GM19099 (cell line): ENCODE data around the gene APLP1.

Experiments used
- POLR2A ChIP-seq: IDR thresholded peaks from 3 replicates; pipeline ENCODE4 v1.6.1; 2011; ENCODE audit warnings: low read depth; ENCODE audit not compliant: insufficient read length; ENCODE audit errors: extremely low read depth

APLP1 gene

DNA sequence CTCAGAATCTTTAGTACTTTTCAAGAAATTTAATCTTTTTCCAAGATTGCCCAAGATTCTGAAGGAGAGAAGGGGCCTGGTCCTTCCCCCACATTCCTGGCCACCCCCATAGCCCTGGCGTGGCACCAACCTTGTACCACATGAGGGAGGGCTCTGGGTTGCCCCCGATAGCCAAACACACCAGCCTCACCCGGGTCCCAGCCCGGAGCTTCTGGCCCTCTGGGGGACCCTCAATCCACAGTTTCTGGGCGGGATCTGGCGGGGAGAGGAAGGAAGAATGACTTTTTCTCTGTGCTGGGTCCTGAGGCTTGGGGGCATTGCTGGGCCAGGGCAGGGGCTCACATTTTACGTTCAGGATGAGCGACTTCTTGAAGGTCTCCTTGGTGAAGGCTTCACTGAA lies 20.5 kb upstream of the APLP1 start:
- no peak for TF ChIP-seq POLR2A

GRCh38 chr19:35848486-35848885 lies 19.9 kb upstream of the APLP1 start:
- no peak for TF ChIP-seq POLR2A

DNA sequence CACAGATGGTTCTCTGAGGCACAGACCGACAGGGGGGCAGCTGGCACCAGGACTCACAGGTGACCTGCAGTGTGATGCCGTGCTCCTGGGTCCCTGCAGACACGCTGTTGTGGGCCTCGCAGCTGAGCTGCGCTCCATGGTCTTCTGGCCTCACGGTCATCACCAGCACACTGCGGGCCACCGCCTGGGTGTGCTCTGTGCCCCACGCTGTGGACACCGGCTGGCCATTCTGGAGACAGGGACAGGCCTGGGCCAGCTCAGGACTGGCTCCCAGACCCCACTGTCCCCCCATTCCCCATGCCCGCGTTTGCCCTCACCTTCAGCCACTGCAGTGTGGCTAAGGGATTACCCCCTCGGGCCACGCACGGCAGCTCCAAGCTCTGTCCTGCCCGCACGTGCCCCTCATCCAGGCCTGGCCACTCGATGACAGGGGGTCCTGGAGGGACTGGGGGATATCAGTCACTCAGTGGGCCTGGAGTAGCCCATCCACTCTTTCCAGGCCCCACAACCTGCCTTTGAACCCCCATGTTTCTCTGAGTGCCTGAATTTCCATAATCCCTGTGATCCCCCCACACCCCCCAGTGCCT lies 19.4 kb upstream of the APLP1 start:
- no peak for TF ChIP-seq POLR2A

GRCh38 chr19:35851213-35852028 lies 17.0 kb upstream of the APLP1 start:
- TF ChIP-seq POLR2A = no peak

- TF ChIP-seq POLR2A = no peak
Measured at GRCh38 chr19:35852029-35852780, 16.2 kb upstream of the APLP1 start, which contains the start of gene NPHS1. NPHS1 (minus strand) TSS chr19:35852504; CDS start chr19:35851837, 667 bp downstream.

DNA sequence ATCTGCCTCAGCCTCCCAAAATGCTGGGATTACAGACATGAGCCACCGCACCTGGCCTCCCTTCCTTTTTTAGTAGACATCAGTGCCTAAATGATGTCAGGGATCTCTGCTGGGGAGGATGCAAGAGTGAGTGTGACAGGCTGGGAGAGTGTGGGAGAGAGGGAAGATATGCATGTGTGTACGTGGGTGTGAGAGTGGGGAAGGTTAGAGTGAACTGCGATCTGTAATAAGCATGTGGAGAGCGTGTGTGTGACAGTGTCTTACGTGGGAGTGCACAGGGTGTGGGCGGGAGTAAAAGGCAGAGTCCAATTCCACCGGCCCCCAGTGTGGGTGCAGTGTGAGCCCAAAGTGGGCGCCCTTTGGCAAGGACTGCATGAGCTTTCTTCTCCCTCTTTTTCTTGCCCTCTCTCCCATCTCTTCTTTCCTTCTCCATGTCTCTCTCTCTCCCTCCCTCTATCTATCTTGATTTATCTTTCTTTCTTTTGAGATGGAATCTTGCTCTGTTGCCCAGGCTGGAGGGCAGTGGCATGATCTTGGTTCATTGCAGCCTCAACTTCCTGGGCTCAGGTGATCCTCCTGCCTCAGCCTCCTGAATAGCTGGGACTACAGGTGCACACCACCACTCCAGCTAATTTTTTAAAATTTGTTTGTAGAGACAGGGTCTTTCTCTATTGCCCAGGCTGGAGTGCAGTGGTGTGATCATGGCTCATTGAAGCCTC lies 15.2 kb upstream of the APLP1 start:
- TF ChIP-seq POLR2A = no peak

- no peak for TF ChIP-seq POLR2A
Measured at GRCh38 chr19:35856546-35857149, 11.7 kb upstream of the APLP1 start, which contains the start of gene KIRREL2. KIRREL2 (plus strand) TSS chr19:35856911; CDS start chr19:35857120, 209 bp downstream.

- no peak for TF ChIP-seq POLR2A
Measured at GRCh38 chr19:35858311-35858710, 10.1 kb upstream of the APLP1 start.

- no peak for TF ChIP-seq POLR2A
Measured at GRCh38 chr19:35859414-35859813, 9.0 kb upstream of the APLP1 start.

- no peak for TF ChIP-seq POLR2A
Measured at GRCh38 chr19:35860436-35860817, 7.9 kb upstream of the APLP1 start.

GRCh38 chr19:35860818-35861639 lies 7.3 kb upstream of the APLP1 start:
- TF ChIP-seq POLR2A = no peak

- no peak for TF ChIP-seq POLR2A
Measured at GRCh38 chr19:35861640-35862160, 6.7 kb upstream of the APLP1 start.

DNA sequence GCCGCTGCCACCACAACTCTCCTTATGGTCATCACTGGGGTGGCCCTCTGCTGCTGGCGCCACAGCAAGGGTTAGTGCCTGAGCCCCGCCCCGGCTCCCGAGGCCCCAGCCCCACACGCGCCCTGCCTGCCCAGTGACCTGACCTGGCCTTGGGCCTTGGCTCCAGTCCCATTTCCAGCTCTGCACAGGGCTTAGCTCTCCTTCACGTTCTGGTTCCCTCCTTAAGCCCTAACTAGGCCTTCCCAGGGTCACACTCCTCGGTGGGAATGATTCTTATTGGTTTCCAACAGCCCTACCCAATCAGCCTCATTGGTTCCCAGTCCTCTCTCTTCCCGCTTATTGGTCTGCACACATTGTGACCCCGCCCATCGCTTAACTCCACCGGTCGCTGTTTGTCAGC lies 5.8 kb upstream of the APLP1 start:
- no peak for TF ChIP-seq POLR2A

DNA sequence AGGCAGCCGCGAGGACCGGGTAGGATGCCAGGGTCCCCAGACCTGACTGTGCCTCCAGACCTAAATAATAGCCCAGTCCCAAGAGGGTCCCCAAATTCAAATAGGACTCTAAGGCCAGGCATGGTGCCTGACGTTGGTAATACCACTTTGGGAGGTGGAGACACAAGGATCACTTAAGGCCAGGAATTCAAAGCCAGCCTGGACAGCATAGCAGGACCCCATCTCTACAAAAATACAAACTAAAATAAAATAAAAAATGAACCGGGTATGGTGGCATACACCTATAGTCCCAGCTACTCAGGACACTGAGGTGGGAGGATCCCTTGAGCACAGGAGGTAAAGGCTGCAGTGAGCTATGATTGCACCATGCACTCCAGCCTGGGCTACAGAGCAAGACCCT lies 5.4 kb upstream of the APLP1 start:
- TF ChIP-seq POLR2A = no peak

DNA sequence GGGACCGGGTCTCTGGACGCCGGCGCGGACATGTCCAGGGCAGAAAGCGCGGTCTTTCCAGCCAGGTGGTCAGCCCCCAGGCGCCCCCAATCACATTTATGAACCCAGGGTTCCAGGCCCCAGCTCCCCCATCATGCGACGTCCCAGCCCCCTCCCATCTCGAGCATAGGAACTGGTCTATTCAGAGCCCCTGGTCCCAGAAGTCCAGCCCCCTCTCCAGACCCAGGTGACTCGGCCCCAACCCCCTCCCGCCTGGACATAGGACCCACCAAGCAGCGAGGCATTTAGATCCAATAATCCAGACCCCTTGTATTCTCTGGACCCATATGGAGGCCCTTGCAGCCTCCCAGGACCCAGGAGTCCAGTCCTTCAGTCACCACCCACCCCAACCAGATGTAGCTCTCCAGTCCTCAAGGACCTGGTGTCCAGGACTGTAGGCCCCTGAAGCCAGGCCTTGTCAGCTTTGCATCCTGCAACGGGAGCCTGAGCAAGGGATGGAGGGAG lies 501 bp downstream of the APLP1 start:
- TF ChIP-seq POLR2A = no peak
